Measurements from ENCODE around the gene CLASP1. TPM values are rescaled to one million over a fixed set of nuclear protein-coding genes. Genes with fewer than 3 reads are reported as not detected.

Gene CLASP1
- total RNA-seq, 1 experiment from 2014 or later, result 45.9 TPM

- no peaks in the 10 kb centered on the region for H3K27me3 ChIP-seq (ENCODE audit: insufficient read depth, low read length)
- no peak overlapping the region for H3K18ac ChIP-seq (ENCODE audit: insufficient read length, low read depth, low read length)
- Mint-ChIP-seq H3K27me3 (ENCODE audit: low read depth) (peaks cover 19% of the 10 kb centered on the region), H3K4me1 (peaks cover 34 to 35% of the 10 kb centered on the region in 2 experiments), H3K27ac (peak overlapping the region in 1 of 3 experiments; percentile 76; a peak in 1 of 7 replicates), H3K36me3 (ENCODE audit: insufficient read depth in 1 of 3, low read depth in 3 of 3) (peaks cover 5 to 9% (median 6%) of the 10 kb centered on the region in 3 experiments; a peak in 5 of 7 replicates), H3K4me3 (no peak overlapping the region), H3K9me3 (peaks cover 9 to 10% of the 10 kb centered on the region in 2 experiments)
- no peaks in the 10 kb centered on the region for H3K9me3 ChIP-seq (ENCODE audit: control insufficient read depth, low read depth, low read length)
- no peak overlapping the region for H2BK20ac ChIP-seq (ENCODE audit: low read depth, low read length, poor library complexity, severe bottlenecking)
- no peak overlapping the region for H2BK5ac ChIP-seq (ENCODE audit: insufficient read length, low read length)
- H3K79me1 ChIP-seq (ENCODE audit: insufficient read depth, low read depth, low read length, poor library complexity, severe bottlenecking), result no peaks in the 10 kb centered on the region
- H2BK120ac ChIP-seq (ENCODE audit: low read depth, low read length, poor library complexity, severe bottlenecking), result no peak overlapping the region
- no peak overlapping the region for H3K27ac ChIP-seq (ENCODE audit: insufficient read length, low read depth, low read length)
- no peak overlapping the region for H3K4ac ChIP-seq (ENCODE audit: low read depth, low read length)
- no peak for TF ChIP-seq CTCF (conservative IDR thresholded peaks at IDR 0.05)
- WGBS (ENCODE audit: extremely low coverage, insufficient read length, low lambda C conversion rate), result no CpG with 5 or more reads among the region's 2 CpGs
- H3K23ac ChIP-seq (ENCODE audit: insufficient read length, low read depth, low read length), result no peak overlapping the region
- H4K20me1 ChIP-seq (ENCODE audit: control insufficient read depth, insufficient read depth, insufficient read length), result no peaks in the 10 kb centered on the region
- no peak overlapping the region for H2BK12ac ChIP-seq (ENCODE audit: insufficient read length, low read depth, low read length)
- H4K5ac ChIP-seq (ENCODE audit: insufficient read length, low read depth, low read length), result no peak overlapping the region
- no peaks in the 10 kb centered on the region for H3K23me2 ChIP-seq (ENCODE audit: insufficient read length, low read depth, low read length, poor library complexity, severe bottlenecking)
- H2AFZ ChIP-seq (ENCODE audit: low read length), result no peak overlapping the region
- H3T11ph ChIP-seq (ENCODE audit: low read length), result no peak overlapping the region
- no peak for DNase-seq
- H4K8ac ChIP-seq (replicated peaks; ENCODE audit: insufficient read length, low read depth, low read length), result no peak overlapping the region
- no peak overlapping the region for H2AK5ac ChIP-seq (ENCODE audit: insufficient read length, low read length)
- H3K4me1 ChIP-seq (ENCODE audit: insufficient read depth, low read length), result peaks cover 4% of the 10 kb centered on the region; the same call in 1 of the 2 replicates
- no peak overlapping the region for H3K9ac ChIP-seq (ENCODE audit: extremely low read depth, insufficient read length, low read length)
- no peak overlapping the region for H3K4me2 ChIP-seq (ENCODE audit: insufficient read depth, insufficient read length, low read length)
- no peaks in the 10 kb centered on the region for H3K79me2 ChIP-seq (ENCODE audit: insufficient read depth, low read length)
- H4K91ac ChIP-seq (ENCODE audit: insufficient read length, low read depth, low read length), result no peak overlapping the region
- no peak overlapping the region for H3K56ac ChIP-seq (ENCODE audit: insufficient read length, low read depth, low read length)
- H3K14ac ChIP-seq (ENCODE audit: insufficient read depth, low read length), result no peak overlapping the region
- no peak overlapping the region for H2BK15ac ChIP-seq (ENCODE audit: low read depth, low read length)
Observed at GRCh38 chr2:121688820-121689219, 39.6 kb upstream of the CLASP1 start.

Measured in H9 (cell line).